Measurements from ENCODE around the gene CDH13.

CDH13 gene

DNA sequence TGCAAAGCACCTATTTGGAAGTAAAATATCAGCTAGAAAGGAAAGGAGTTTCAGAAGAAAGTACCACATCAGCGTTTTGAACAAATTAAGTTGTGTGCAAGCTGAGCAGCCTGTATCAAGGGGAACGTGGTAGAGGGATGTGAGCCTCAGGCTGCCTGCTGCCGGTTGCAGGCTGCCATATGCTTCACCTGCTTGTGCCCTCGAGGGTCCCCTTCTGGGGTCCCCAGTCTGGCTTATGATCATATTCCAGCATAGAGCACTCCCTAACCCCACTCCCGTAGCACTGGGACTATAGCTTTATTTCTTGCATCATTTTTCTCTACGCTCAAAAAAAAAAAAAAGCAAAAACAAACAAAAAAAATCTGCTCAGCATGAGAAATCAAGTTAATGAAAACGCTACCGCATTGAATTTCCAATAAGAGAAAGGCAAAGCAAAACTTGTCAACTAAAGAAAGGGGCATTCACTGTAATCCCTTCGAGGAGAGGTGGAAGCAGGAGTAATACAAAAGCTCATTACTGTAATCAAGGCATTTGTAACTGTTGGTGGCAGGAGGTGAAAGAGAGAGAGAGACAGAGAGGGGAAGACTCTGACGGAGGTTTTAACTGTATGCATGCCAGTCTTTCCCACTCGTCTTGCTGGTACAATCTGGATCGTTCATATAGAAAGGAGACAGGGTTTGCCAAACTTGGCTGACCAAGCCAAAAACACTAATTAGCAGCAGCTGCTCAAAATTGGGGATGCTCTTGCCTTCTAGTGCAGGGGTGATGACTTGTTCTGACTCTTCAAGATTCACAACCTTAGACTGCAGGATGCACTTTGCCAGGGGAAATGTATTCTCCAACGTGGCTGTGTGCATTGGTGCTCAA, 922.8 kb downstream of the CDH13 start:
- peak; percentile 17 for DNase-seq

DNA sequence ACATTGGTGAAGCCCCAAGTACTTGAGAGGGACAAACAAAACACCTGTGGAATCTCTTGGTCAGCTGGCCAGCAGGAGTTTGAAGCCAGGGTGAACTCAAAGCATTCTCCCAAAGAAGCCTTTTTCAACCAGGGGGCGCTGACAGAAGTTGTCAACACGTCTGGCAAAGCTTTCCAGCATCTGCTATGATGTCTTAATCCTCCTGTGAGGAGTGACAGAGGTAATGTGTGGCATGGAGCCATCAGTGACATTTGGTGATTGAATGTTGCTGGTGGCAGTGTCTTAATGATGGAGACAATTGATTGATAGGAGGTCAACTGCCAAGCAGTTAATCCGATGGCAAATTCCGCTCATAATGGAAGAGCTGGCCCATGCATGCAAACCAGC, 923.4 kb downstream of the CDH13 start:
- DNase-seq, result peak; percentile 16

DNA sequence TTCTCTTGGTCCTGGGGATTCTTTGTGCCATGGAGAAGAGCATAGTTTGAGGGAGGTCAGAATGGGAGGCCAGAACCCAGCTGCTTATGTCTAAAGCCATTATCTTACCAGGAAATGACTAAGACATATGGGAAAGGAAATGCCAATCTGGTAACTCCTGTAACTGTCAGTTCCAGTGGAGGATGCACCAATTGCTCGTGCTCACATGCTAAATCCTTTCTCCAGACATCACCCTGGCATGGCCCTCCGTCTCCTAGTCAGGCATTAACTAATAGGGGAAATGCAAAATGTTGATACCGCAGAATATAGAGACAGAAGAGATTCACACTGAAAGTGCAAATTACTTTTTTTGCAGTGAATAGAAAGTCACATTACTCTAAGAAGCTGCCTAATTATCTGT, 925.5 kb downstream of the CDH13 start:
- DNase-seq, result no peak

DNA sequence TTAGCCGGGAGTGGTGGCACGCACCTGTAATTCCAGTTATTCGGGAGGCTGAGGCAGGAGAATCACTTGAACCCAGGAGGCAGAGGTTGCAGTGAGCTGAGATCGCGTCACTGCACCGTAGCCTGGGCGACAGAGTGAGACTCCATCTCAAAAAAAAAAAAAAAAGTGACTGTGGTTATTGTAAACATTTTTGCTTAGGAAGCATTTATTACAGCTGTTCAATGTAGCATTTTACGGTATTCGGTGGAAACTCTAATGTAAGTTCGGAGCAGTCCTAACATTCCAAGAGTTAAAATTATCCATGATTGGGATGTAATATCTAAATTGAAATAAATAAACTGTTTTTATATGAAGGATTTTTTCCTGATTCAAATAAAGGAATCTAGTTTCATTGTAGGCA, 926.2 kb downstream of the CDH13 start:
- no peak for DNase-seq

GRCh38 chr16:83554096-83554495, 927.3 kb downstream of the CDH13 start:
- DNase-seq, result no peak

DNA sequence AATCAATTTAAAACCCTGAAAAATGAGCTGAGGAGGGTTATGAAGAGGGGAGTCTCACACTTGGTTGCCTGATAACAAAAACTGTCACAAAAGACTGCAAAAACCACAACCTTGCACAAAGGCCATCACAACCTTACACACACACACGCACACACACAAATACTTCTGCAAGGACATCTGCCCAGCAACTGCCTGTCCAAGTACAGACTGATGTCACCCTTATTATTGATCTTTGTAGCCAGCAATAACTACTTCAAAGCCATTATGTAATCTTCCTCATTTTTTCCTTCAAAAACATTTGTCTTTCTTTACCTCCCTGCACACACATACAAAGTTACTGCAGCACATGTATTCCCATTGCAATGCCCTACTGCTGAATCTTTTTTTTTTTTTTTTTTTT, 927.8 kb downstream of the CDH13 start:
- DNase-seq, result no peak

- no peak for DNase-seq
These were observed 935.1 kb downstream of the CDH13 start for GRCh38 chr16:83561876-83562275.

GRCh38 chr16:83568345-83568744, 941.6 kb downstream of the CDH13 start:
- no peak for DNase-seq

GRCh38 chr16:83574388-83574787, 947.6 kb downstream of the CDH13 start:
- DNase-seq, result no peak

DNA sequence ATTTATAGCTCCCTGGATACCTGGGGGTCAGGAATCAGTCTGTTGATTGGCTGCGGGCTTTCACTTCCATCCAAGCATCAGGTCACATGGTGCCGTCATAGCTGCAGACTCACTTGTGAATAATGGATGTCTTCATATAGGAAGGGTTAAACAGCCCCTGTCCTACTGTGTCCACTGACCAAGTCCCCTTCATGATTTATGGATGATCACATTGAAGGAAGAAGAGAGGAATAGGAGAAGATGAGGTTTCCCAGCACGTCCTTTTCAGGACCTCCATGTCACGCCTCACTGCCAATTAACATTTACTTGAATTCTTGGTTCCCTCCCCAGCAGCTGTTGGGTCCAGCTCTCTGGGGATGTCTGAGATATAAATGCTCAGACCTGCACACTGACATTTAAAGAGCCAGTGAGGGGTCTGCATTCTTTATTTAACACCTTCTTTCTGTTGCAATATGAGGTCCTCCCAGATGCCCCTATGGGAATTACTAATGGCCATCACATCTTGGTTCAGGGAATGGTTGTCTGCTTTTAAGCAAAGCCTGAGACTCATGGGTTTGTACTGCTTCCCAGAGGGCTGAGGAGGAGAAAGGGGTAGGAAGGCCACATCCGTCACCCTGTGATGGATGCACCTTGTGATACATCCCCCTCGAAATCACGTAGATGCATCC, 950.4 kb downstream of the CDH13 start:
- DNase-seq, result no peak

DNA sequence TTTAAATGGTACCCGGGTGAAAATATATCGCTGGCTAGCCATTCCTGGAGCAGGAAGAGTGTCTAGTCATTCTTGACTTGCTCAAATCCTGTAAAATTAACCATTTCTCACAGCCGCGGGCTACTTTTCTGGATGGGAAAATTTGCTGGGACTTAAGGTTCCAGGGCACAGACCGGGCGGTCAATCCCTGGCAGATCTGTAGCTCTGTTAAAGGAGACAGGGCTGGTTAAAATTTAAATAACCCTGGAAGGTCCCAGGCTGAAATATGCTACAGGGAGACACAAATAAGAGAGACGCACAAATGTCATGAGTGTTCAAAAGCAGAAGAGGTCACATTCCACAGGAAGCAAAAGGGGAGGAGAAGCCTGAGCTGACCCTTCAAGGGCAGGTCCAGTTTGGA, 951.4 kb downstream of the CDH13 start:
- no peak for DNase-seq

DNA sequence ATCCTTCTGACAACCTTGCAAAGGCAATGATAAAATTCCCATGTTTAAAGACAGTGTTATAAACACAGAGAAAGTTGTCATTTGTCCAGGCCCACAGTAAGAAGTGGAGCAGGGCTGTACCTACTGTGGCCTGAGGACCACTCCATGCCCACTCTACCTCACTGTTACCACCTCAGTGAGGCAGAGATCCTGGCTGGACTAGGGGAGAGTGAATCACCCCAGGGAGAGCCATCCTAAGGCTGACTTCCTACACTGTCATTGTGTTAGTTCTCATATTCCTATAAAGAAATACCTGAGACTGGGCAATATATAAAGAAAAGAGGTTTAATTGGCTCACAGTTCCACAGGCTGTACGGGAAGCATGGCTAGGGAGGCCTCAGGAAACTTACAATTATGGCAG, 952.3 kb downstream of the CDH13 start:
- no peak for DNase-seq

DNA sequence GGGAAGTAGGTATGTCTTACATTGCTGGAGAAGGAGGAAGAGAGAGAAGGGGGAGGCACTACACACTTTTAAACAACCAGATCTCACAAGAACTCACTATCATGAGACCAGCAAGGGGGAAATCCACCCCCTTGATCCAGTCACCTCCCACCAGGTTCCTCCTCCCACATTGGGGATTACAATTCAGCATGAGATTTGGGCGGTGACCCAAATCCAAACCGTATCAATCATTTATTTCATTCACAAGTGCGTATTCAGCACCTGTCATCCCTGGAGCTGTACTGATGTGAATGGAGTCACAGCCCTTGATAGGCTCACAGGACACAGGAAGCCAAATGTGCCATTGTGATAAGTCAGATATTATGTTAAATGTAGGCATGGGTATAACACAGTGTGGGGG, 952.7 kb downstream of the CDH13 start:
- DNase-seq, result no peak

GRCh38 chr16:83581082-83581481, 954.3 kb downstream of the CDH13 start:
- DNase-seq, result no peak

DNA sequence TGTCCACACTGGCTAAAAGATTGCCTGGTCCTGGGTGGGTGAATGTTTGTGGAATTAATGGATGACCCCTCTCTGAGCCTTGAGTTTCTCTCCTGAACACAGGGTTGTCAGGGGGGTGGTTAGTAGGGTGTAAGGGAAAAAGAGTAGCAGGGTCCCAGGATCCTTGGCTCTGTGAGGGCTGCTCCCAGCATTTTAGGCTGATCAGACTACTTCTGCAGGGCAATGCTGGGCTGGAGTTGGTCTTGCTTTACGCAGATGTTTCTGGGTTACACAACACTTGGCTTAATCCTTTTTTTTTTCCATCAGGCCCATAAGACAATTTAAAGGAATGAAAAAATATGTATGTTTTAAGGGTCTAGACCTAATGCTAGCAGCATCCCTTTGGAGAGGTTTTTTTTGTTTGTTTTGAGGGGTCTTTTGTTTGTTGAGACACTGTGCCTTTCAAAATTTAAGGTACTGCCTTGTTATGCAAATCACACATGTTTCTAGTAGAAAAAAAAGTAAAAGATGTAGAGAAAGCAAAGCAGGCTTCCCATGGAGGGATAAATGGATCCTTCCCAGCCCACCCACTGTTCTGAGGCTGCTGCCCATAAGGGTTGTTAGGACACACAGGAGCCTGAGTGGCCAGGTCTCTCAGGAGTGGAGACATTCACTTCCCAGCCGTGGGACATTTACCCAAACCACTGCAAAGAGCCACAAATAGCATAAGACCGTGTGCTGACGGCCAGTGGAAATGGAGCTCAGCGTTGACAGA, 955.4 kb downstream of the CDH13 start:
- DNase-seq, result no peak

GRCh38 chr16:83586036-83586435, 959.3 kb downstream of the CDH13 start:
- DNase-seq, result no peak

DNA sequence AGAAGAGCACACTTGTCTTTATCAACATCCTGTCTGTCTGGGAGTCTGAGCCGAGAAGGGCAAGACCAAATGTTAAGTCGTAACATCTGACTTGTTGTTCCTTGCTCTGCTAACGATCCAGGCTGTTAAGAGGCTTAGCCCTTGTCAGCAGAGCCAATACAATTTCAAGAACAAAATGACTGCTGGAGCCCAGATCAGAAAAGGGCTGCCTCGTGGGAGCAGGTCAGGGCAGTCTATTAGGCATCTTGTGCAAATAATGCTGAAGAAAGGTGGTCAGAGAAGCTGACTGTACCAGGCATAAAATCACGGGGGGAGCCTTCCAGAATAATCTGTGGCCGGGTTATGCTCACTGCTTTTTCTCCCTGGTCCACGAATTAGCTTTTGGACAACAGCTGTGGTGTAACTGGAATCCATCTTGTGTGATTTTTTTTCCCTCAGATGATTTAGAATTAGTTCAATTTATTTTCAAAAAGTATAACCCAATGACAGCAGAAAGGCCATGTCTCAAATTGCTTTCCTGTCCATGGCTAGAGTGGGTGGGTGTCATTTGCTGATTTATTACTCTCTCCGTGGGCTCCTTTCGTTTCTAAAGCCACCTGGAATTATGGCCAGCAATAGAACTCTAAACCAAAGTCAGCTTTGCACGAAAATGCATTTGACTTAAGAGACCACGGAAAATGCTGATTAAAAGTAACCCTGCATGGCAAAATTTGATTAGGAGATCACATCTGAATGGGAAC, 959.9 kb downstream of the CDH13 start:
- no peak for DNase-seq

GRCh38 chr16:83587201-83587600, 960.4 kb downstream of the CDH13 start:
- no peak for DNase-seq

GRCh38 chr16:83588070-83588469, 961.3 kb downstream of the CDH13 start:
- no peak for DNase-seq

- DNase-seq, result no peak
These were observed 962.8 kb downstream of the CDH13 start for GRCh38 chr16:83589576-83589975.

DNA sequence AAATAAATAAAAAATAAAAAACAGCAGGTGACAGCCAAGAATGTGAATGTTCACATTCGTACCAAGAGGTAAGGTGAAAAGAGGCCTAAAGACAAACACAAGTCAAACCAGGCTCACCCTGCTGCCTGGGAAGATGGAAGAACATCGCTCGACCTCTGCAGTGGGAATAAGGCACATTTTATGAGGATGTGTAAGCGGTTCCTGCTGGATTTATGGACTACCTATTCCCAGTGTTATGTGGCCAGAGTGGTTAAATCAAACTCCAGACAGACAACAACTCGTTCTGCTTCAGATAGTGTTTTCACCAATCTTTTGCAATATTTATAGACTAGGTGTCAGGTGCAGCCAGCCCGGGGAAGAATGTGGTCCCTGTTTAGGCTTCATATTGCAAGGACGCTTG, 966.0 kb downstream of the CDH13 start:
- no peak for DNase-seq

DNA sequence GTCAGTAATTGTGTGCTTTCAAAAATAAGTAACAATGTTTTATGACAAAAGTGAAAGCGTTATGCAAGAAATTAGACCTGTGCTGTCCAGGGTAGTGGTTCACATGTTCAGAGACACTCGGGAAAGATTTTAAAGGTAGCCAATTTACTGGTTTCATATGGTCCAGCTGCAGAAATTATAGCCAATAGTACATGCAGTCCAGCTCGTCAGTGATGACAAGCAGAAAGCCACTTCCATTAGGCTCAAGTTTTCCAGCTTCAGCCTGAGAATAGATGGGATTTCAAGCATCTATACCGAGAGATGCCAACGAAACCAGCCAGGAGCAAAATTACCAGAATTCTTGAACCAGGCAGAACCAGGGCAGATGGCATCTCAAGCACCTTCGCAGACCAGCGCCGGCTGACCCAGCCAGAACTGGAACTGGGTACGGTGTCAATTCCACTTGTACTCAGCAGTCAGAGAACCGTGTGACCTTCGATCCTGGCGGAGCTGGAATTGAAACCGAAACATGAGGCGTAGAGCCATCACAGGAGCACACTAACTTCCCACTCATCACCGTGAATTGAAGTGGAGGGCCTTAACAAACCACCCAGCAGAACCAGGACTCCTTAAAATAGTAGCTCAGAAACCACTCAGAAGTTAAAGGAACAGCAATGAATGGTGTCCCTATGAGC, 973.2 kb downstream of the CDH13 start:
- no peak for DNase-seq

Measured in NCI-H1694 treated with DMSO at 0.1 percent for 48 hours (cell line).